ENCODE results near the gene AP5Z1.

DNA sequence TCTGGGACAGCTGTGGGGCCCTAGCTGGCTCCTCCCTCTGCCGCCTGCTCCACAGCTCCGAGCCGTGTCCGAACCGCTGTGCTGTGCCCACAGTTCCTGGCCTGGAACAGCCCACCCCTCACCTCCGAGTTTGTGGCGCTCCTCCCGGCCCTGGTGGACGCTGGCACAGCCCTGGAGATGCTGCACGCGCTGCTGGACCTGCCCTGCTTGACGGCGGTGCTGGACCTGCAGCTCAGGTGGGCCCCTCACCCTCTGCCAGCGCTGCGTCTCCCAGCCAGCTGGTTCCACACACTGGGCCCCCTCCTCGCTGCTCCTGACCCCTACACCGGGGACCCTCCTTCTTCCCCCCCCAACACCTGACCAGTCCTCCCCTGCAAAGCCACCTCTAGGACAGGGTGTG is 12.1 kb downstream of the AP5Z1 start:
- no peak for TF ChIP-seq CTCF (IDR thresholded peaks at IDR 0.05; ENCODE audit: borderline replicate concordance, extremely low read depth, low read length, poor library complexity, severe bottlenecking)
- no peak for TF ChIP-seq EZH2 (IDR thresholded peaks at IDR 0.05; ENCODE audit: borderline replicate concordance, low read depth, low read length, severe bottlenecking)

Data from DND-41 (cell line).